HCT116 (cell line): ENCODE measurements around the gene CACNA2D3. TPM values are rescaled to one million over a fixed set of nuclear protein-coding genes. Genes with fewer than 3 reads are reported as not detected.

Experiments used
- ATAC-seq: fragments of 200-7000 bp; cut with Tn5 transposase; 2 replicates; pipeline ENCODE4 v1.9.1; 2020; ENCODE audit warnings: mild to moderate bottlenecking, moderate library complexity
- BruUV-seq: library from RNA; stranded (reverse); fragments of 400-500 nt; replicated peaks from 2 replicates; lab custom pipeline; 2021; lab: Mats Ljungman, UMichigan
- CTCF ChIA-PET: fragments of 300-600 bp; sonication (Branson Sonifier 250); formaldehyde crosslinking; loops from one replicate; lab custom pipeline; 2021; ENCODE audit warnings: antibody characterized with exemption; lab: Charles Lee
- POLR2A ChIA-PET: fragments of 300-600, 350-600 bp; sonication (Branson Sonifier 250); formaldehyde crosslinking; loops from one replicate; lab custom pipeline; 2021; ENCODE audit warnings: antibody characterized with exemption; lab: Charles Lee
- RAD21 ChIA-PET, 2 experiments: fragments of 300-600 bp; sonication (Branson Sonifier 250); formaldehyde crosslinking; loops; one replicate each; lab custom pipeline; 2023; ENCODE audit warnings: low total read pairs in 2 of 2; ENCODE audit not compliant: uncharacterized antibody in 2 of 2, unreplicated experiment in 2 of 2, low non-redundant PET in 1 of 2; lab: Charles Lee
- DNase-seq: peaks from one replicate; pipeline ENCODE4 v3.0.0-alpha.2; 2010; ENCODE audit warnings: low read depth, low spot score
- H2AFZ ChIP-seq: fragments of 200-600 bp; shearing (Covaris generic), sonication (generic); 2 replicates; pipeline ENCODE4 v1.6.1; 2017; ENCODE audit warnings: low read depth, mixed run types, mixed read lengths, antibody characterized with exemption, low read length; ENCODE audit not compliant: poor library complexity, severe bottlenecking
- H3K27ac ChIP-seq: 2 replicates; pipeline ENCODE4 v1.5.1; 2012; ENCODE audit warnings: low read depth, low read length
- H3K27me3 ChIP-seq: fragments of 200-600 bp; sonication (generic); 2 replicates; pipeline ENCODE4 v1.6.1; 2016; ENCODE audit warnings: mixed run types, low read length, mixed read lengths; ENCODE audit not compliant: insufficient read depth
- H3K36me3 ChIP-seq, 2 experiments: fragments of 200-500 bp in 1 of 2; fragments of 200-600 bp in 1 of 2; sonication (Bioruptor generic) in 1 of 2; sonication (generic) in 1 of 2; 2 replicates each; pipeline versions ENCODE4 v1.5.1 to v1.6.1; 2014 to 2016; ENCODE audit warnings: low read length in 2 of 2, inconsistent platforms in 1 of 2, mixed read lengths in 1 of 2, mixed run types in 1 of 2; ENCODE audit not compliant: insufficient read depth in 2 of 2, control insufficient read depth in 1 of 2
- H3K4me1 ChIP-seq, 2 experiments: fragments of 200-600 bp in 1 of 2; sonication (generic) in 1 of 2; 2 replicates each; pipeline versions ENCODE4 v1.5.1 to v1.6.1; 2012 to 2017; ENCODE audit warnings: low read length in 2 of 2, inconsistent platforms in 1 of 2, mild to moderate bottlenecking in 1 of 2, mixed read lengths in 1 of 2, mixed run types in 1 of 2, moderate library complexity in 1 of 2; ENCODE audit not compliant: insufficient read depth in 2 of 2, control insufficient read depth in 1 of 2
- H3K4me2 ChIP-seq: fragments of 200-600 bp; sonication (generic); 2 replicates; pipeline ENCODE4 v1.6.1; 2017; ENCODE audit warnings: mixed run types, low read length, mixed read lengths
- H3K4me3 ChIP-seq, 2 experiments: fragments of 200-600 bp in 1 of 2; sonication (generic) in 1 of 2; replicated peaks in 1 of 2; 2 replicates each; pipeline ENCODE4 v1.5.1; 2011 to 2016; ENCODE audit warnings: low read length in 2 of 2, control low read depth in 1 of 2, low read depth in 1 of 2, mild to moderate bottlenecking in 1 of 2, mixed read lengths in 1 of 2, mixed run types in 1 of 2
- H3K79me2 ChIP-seq: fragments of 200-600 bp; sonication (generic); 2 replicates; pipeline ENCODE4 v1.6.1; 2017; ENCODE audit warnings: mild to moderate bottlenecking, mixed run types, low read length, moderate library complexity, mixed read lengths; ENCODE audit not compliant: insufficient read depth
- H3K9ac ChIP-seq: fragments of 200-600 bp; sonication (generic); 2 replicates; pipeline ENCODE4 v1.6.1; 2016; ENCODE audit warnings: low read length, mixed read lengths
- H3K9me2 ChIP-seq: fragments of 200-600 bp; sonication (generic), shearing (Covaris generic); 2 replicates; pipeline ENCODE4 v1.6.1; 2017; ENCODE audit warnings: mixed run types, mild to moderate bottlenecking, moderate library complexity; ENCODE audit not compliant: insufficient read depth
- H3K9me3 ChIP-seq, 2 experiments: fragments of 200-500 bp in 1 of 2; fragments of 200-600 bp in 1 of 2; sonication (Bioruptor generic) in 1 of 2; sonication (generic) in 1 of 2; 2 replicates each; pipeline ENCODE4 v1.6.1; 2014 to 2017; ENCODE audit warnings: low read length in 2 of 2, mixed read lengths in 2 of 2, inconsistent platforms in 1 of 2, low read depth in 1 of 2, mild to moderate bottlenecking in 1 of 2, mixed run types in 1 of 2, moderate library complexity in 1 of 2; ENCODE audit not compliant: control insufficient read depth in 1 of 2, insufficient read depth in 1 of 2
- H4K20me1 ChIP-seq: fragments of 200-600 bp; sonication (generic), shearing (Covaris generic); 2 replicates; pipeline ENCODE4 v1.6.1; 2017; ENCODE audit warnings: mixed run types, mild to moderate bottlenecking, moderate library complexity; ENCODE audit not compliant: insufficient read depth
- CBX3 ChIP-seq: IDR thresholded peaks from 2 replicates; pipeline ENCODE4 v1.6.1; 2012; ENCODE audit warnings: low read depth
- CEBPB ChIP-seq: IDR thresholded peaks from 2 replicates; pipeline ENCODE4 v1.6.1; 2012; ENCODE audit warnings: low read depth
- ELF1 ChIP-seq: IDR thresholded peaks from 2 replicates; pipeline ENCODE4 v1.6.1; 2012; ENCODE audit warnings: low read depth, borderline replicate concordance
- POLR2AphosphoS5 ChIP-seq: IDR thresholded peaks from 2 replicates; pipeline ENCODE4 v1.6.1; 2011; ENCODE audit warnings: mild to moderate bottlenecking, low read depth, low read length, moderate library complexity
- RAD21 ChIP-seq: IDR thresholded peaks from 2 replicates; pipeline ENCODE4 v1.6.1; 2012; ENCODE audit warnings: low read depth, mild to moderate bottlenecking
- SIN3A ChIP-seq: IDR thresholded peaks from 2 replicates; pipeline ENCODE4 v1.6.1; 2012; ENCODE audit warnings: low read depth
- ZNF274 ChIP-seq: fragments of 200-500 bp; sonication (Bioruptor generic); IDR thresholded peaks from 2 replicates; pipeline ENCODE4 v1.6.1; 2014; ENCODE audit warnings: mild to moderate bottlenecking, low read depth, low read length, inconsistent platforms
- intact Hi-C: fragments of 100-400 bp; cut with micrococcal nuclease; formaldehyde crosslinking; loops from 2 replicates; pipeline ENCODE4 v1.10.0; 2022
- total RNA-seq: library from RNA; stranded (reverse); gene quantifications from one replicate; pipeline ENCODE4 v1.2.1, GENCODE V29; 2021; ENCODE audit not compliant: unreplicated experiment
- TF ChIP-seq, protein P1 (sequence below), 3 experiments: fragments of 200-600 bp in 1 of 3; sonication (generic) in 1 of 3; IDR thresholded peaks in 2 of 3; conservative IDR thresholded peaks in 1 of 3; 2 replicates each; pipeline ENCODE4 v1.5.1; 2012 to 2017; ENCODE audit warnings: low read depth in 2 of 3, low read length in 2 of 3, antibody characterized with exemption in 1 of 3, borderline replicate concordance in 1 of 3, control low read depth in 1 of 3, mild to moderate bottlenecking in 1 of 3, mixed read lengths in 1 of 3, mixed run types in 1 of 3, moderate library complexity in 1 of 3; ENCODE audit not compliant: insufficient read depth in 1 of 3
- TF ChIP-seq, protein P2 (sequence below): IDR thresholded peaks from 2 replicates; pipeline ENCODE4 v1.6.1; 2012

CACNA2D3 gene
- total RNA-seq, 1 experiment from 2014 or later, result 0.20 TPM

DNA sequence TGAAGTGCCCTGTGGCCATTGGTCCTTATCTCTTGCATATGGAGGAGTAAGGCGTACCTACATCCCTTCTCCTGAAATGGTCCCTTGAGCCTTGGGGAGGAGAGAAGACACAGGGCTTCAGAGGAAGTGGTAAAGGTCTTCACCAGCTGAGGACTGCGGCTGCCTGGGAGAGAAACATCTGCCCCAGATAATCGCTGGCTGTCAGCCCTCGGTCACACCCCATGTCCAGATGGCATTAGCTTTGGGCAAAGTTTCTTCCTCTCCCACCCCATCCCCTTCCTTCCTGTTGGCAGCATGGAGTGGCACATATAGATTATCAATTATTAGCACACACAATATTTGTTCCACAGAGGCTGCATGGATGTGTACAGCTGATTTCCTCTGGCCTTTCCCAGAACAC lies 743.9 kb downstream of the CACNA2D3 start:
- Histone ChIP-seq H2AFZ (no peak overlapping the region), H3K4me1 (no peaks in the 10 kb centered on the region), H3K27ac (no peak overlapping the region), H3K9me3 (no peaks in the 10 kb centered on the region; a peak in 2 of 4 replicates), H3K9ac (no peak overlapping the region), H3K27me3 (no peaks in the 10 kb centered on the region), H3K79me2 (no peaks in the 10 kb centered on the region), H3K36me3 (no peaks in the 10 kb centered on the region), H3K4me2 (no peak overlapping the region)
- DNase-seq, result no peak
- no TSS peak for BruUV-seq
- ChIA-PET RAD21 (no interaction called here), POLR2A (no interaction called here), CTCF (no interaction called here)
- no peak for TF ChIP-seq CBX3
- TF ChIP-seq, all 23 proteins: peak for 0
- Histone ChIP-seq H3K9me2 (no peaks in the 10 kb centered on the region), H4K20me1 (no peaks in the 10 kb centered on the region), H3K4me3 (no peak overlapping the region)
- no peak for ATAC-seq
- intact Hi-C loops, result no loop called here

DNA sequence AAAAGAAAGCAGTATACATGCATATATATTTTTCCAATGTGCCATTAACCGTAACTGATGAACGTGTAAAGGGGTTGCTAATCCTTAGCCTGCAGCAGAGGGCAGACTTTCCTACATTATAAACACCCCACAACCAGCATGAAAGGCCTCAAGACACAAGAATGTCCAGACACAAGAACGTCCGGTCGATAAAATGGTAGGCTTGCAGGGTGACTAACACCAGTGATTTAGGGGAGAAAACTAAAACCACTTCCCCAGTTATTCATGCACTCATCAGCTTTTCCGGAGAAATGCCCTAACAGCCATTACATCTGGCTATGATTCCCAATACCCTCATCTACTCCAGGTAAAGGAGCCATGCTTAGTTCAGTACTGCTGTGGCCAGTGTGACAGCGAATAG lies 748.1 kb downstream of the CACNA2D3 start:
- Histone ChIP-seq H4K20me1 (no peaks in the 10 kb centered on the region), H3K9me2 (no peaks in the 10 kb centered on the region), H3K27me3 (no peaks in the 10 kb centered on the region), H3K4me1 (no peaks in the 10 kb centered on the region), H3K4me3 (no peak overlapping the region), H3K9ac (no peak overlapping the region), H3K36me3 (no peaks in the 10 kb centered on the region), H3K27ac (no peak overlapping the region), H3K79me2 (no peaks in the 10 kb centered on the region), H3K4me2 (no peak overlapping the region), H2AFZ (no peak overlapping the region), H3K9me3 (no peaks in the 10 kb centered on the region; a peak in 1 of 4 replicates)
- intact Hi-C loops, result no loop called here
- DNase-seq (no peak), ATAC-seq (no peak)
- BruUV-seq, result no TSS peak
- ChIA-PET CTCF (no interaction called here), POLR2A (no interaction called here), RAD21 (no interaction called here)
- TF ChIP-seq, protein P1, sequence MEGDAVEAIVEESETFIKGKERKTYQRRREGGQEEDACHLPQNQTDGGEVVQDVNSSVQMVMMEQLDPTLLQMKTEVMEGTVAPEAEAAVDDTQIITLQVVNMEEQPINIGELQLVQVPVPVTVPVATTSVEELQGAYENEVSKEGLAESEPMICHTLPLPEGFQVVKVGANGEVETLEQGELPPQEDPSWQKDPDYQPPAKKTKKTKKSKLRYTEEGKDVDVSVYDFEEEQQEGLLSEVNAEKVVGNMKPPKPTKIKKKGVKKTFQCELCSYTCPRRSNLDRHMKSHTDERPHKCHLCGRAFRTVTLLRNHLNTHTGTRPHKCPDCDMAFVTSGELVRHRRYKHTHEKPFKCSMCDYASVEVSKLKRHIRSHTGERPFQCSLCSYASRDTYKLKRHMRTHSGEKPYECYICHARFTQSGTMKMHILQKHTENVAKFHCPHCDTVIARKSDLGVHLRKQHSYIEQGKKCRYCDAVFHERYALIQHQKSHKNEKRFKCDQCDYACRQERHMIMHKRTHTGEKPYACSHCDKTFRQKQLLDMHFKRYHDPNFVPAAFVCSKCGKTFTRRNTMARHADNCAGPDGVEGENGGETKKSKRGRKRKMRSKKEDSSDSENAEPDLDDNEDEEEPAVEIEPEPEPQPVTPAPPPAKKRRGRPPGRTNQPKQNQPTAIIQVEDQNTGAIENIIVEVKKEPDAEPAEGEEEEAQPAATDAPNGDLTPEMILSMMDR (IDR thresholded peaks at IDR 0.05 in 2 of 3, conservative IDR thresholded peaks at IDR 0.05 in 1 of 3; ENCODE audit: borderline replicate concordance in 1 of 3, insufficient read depth in 1 of 3, low read depth in 2 of 3, low read length in 2 of 3), result no peak
- TF ChIP-seq ELF1, result no peak
- TF ChIP-seq ZNF274, result no peak
- no peak for TF ChIP-seq RAD21
- TF ChIP-seq SIN3A, result no peak
- no peak for TF ChIP-seq CEBPB
- TF ChIP-seq POLR2AphosphoS5, result no peak
- TF ChIP-seq, protein P2, sequence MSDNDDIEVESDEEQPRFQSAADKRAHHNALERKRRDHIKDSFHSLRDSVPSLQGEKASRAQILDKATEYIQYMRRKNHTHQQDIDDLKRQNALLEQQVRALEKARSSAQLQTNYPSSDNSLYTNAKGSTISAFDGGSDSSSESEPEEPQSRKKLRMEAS, result no peak
